Endothelial cell of umbilical vein (primary cell): ENCODE results near the gene CELF2. TPM values are rescaled to one million over a fixed set of nuclear protein-coding genes. Genes with fewer than 3 reads are reported as not detected.
A peak's percentile ranks its signal among the peaks of the same experiment; 100 is the strongest.

Experiments used
- BruUV-seq: library from RNA; stranded (reverse); fragments of 400-500 nt; replicated peaks from 2 replicates; lab custom pipeline; 2021; lab: Mats Ljungman, UMichigan
- CTCF ChIA-PET: fragments of 300-600, 350-600 bp; sonication (Branson Sonifier 250); formaldehyde crosslinking; loops from one replicate; lab custom pipeline; 2021; ENCODE audit warnings: antibody characterized with exemption, inconsistent platforms; lab: Charles Lee
- POLR2A ChIA-PET: fragments of 300-600, 350-600 bp; sonication (Branson Sonifier 250); formaldehyde crosslinking; loops from one replicate; lab custom pipeline; 2021; ENCODE audit warnings: antibody characterized with exemption, inconsistent platforms; lab: Charles Lee
- DNase-seq: peaks from one replicate; pipeline ENCODE4 v3.0.0-alpha.2; 2011; ENCODE audit warnings: low read depth, low spot score
- FAIRE-seq: peaks from 2 replicates; lab custom pipeline; 2011; peaks lifted over from hg19 to GRCh38; lab: Jason Lieb, UNC
- H2AFZ ChIP-seq: 2 replicates; pipeline ENCODE4 v1.6.0; 2012; ENCODE audit warnings: low read depth, low read length, control low read depth, inconsistent platforms
- H3K27ac ChIP-seq: 2 replicates; pipeline ENCODE4 v1.5.1; 2011; ENCODE audit warnings: low read depth, mild to moderate bottlenecking, control low read depth, low read length, moderate library complexity; ENCODE audit not compliant: insufficient read depth
- H3K27me3 ChIP-seq, 2 experiments: 2 replicates each; pipeline versions ENCODE4 v1.6.0 to v1.6.1; 2011; ENCODE audit warnings: low read length in 2 of 2, mixed read lengths in 1 of 2; ENCODE audit not compliant: control insufficient read depth in 2 of 2, insufficient read depth in 2 of 2
- H3K36me3 ChIP-seq, 2 experiments: 2 replicates in 1 of 2; 3 replicates in 1 of 2; pipeline ENCODE4 v1.5.1; 2011; ENCODE audit warnings: low read length in 2 of 2, mild to moderate bottlenecking in 1 of 2, moderate library complexity in 1 of 2; ENCODE audit not compliant: control insufficient read depth in 2 of 2, insufficient read depth in 2 of 2; ENCODE audit errors: extremely low read depth in 1 of 2
- H3K4me1 ChIP-seq: 3 replicates; pipeline ENCODE4 v1.5.1; 2011; ENCODE audit warnings: mild to moderate bottlenecking, low read length; ENCODE audit not compliant: control insufficient read depth, insufficient read depth; ENCODE audit errors: extremely low read depth
- H3K4me2 ChIP-seq: 2 replicates; pipeline ENCODE4 v1.6.1; 2011; ENCODE audit warnings: low read length, control low read depth, mixed read lengths; ENCODE audit not compliant: insufficient read depth
- H3K4me3 ChIP-seq, 3 experiments: fragments of 200-600 bp in 1 of 3; sonication (generic), shearing (Covaris generic) in 1 of 3; replicated peaks in 1 of 3; 2 replicates each; pipeline ENCODE4 v1.5.1; 2011 to 2016; ENCODE audit warnings: control low read depth in 3 of 3, low read length in 3 of 3, mild to moderate bottlenecking in 2 of 3, inconsistent platforms in 1 of 3, low read depth in 1 of 3, moderate library complexity in 1 of 3; ENCODE audit not compliant: insufficient read depth in 1 of 3
- H3K79me2 ChIP-seq: 2 replicates; pipeline ENCODE4 v1.6.0; 2012; ENCODE audit warnings: low read length, inconsistent platforms; ENCODE audit not compliant: control insufficient read depth, insufficient read depth
- H3K9ac ChIP-seq: replicated peaks from 2 replicates; pipeline ENCODE3; 2011; ENCODE audit warnings: low read length, control low read depth; ENCODE audit not compliant: insufficient read depth; ENCODE audit errors: extremely low read depth
- H3K9me1 ChIP-seq: replicated peaks from 3 replicates; pipeline ENCODE4 v1.6.0; 2011; ENCODE audit warnings: mild to moderate bottlenecking, low read length; ENCODE audit not compliant: control insufficient read depth, insufficient read depth; ENCODE audit errors: extremely low read depth
- H3K9me3 ChIP-seq: replicated peaks from 2 replicates; pipeline ENCODE4 v1.5.1; 2012; ENCODE audit warnings: low read length, inconsistent platforms; ENCODE audit not compliant: control insufficient read depth, insufficient read depth
- H4K20me1 ChIP-seq: replicated peaks from 2 replicates; pipeline ENCODE3; 2011; ENCODE audit warnings: mild to moderate bottlenecking, low read length; ENCODE audit not compliant: control insufficient read depth, insufficient read depth; ENCODE audit errors: extremely low read depth
- EZH2 ChIP-seq: IDR thresholded peaks from 2 replicates; pipeline ENCODE4 v1.6.1; 2012; ENCODE audit warnings: borderline replicate concordance, low read depth, mild to moderate bottlenecking, moderate library complexity, low read length, inconsistent platforms; ENCODE audit not compliant: severe bottlenecking
- FOS ChIP-seq: IDR thresholded peaks from 2 replicates; pipeline ENCODE4 v1.6.1; 2011; ENCODE audit warnings: mild to moderate bottlenecking, low read length, moderate library complexity, borderline replicate concordance; ENCODE audit not compliant: insufficient read depth
- GATA2 ChIP-seq: IDR thresholded peaks from 2 replicates; pipeline ENCODE4 v1.7.0; 2011; ENCODE audit warnings: low read depth, mild to moderate bottlenecking, moderate library complexity, mixed read lengths, low read length; ENCODE audit not compliant: insufficient read length, insufficient read depth
- JUN ChIP-seq: IDR thresholded peaks from 2 replicates; pipeline ENCODE4 v1.6.1; 2011; ENCODE audit warnings: borderline replicate concordance, low read depth; ENCODE audit not compliant: insufficient read length, insufficient read depth
- MYC ChIP-seq: IDR thresholded peaks from one replicate; pipeline ENCODE4 v1.6.1; 2011; ENCODE audit warnings: mild to moderate bottlenecking, low read depth, low read length
- POLR2A ChIP-seq: IDR thresholded peaks from 2 replicates; pipeline ENCODE4 v1.6.1; 2012; ENCODE audit warnings: low read depth, mild to moderate bottlenecking, control low read depth, low read length
- POLR2AphosphoS5 ChIP-seq: IDR thresholded peaks from 2 replicates; pipeline ENCODE4 v1.6.1; 2012; ENCODE audit warnings: low read depth, mild to moderate bottlenecking, control low read depth, low read length, moderate library complexity; ENCODE audit not compliant: insufficient read depth
- dilution Hi-C: fragments of 300-500 bp; cut with MboI; formaldehyde crosslinking; loops from one replicate; pipeline ENCODE4 v1.15.0; 2019; ENCODE audit warnings: low sequenced_read_pairs; ENCODE audit not compliant: extremely low pct_ligation_motif_present
- intact Hi-C: fragments of 100-400 bp; cut with micrococcal nuclease; formaldehyde crosslinking; loops from one replicate; pipeline ENCODE4 v1.10.0; 2022
- polyA plus RNA-seq, 4 experiments: library from polyadenylated mRNA; depleted of rRNA in 3 of 4; stranded (reverse) in 3 of 4; unstranded in 1 of 4; fragments of >200 nt; gene quantifications; 2 replicates each; pipeline versions ENCODE4 v1.2.1 to v1.2.3, GENCODE V29; 2011 to 2012; ENCODE audit warnings: missing spikeins in 1 of 4
- total RNA-seq: library from RNA; stranded (reverse); gene quantifications from 2 replicates; pipeline ENCODE4 v1.2.3, GENCODE V29; 2021
- TF ChIP-seq, protein P1 (sequence below), 2 donors: IDR thresholded peaks; 1 replicate in 1 of 2; 2 replicates in 1 of 2; pipeline ENCODE4 v1.5.1; 2011; ENCODE audit warnings: low read length in 2 of 2, mild to moderate bottlenecking in 2 of 2, moderate library complexity in 2 of 2, control low read depth in 1 of 2, inconsistent platforms in 1 of 2, low read depth in 1 of 2; ENCODE audit not compliant: insufficient read depth in 1 of 2; ENCODE audit errors: extremely low read depth in 1 of 2
- TF ChIP-seq, protein P2 (sequence below): IDR thresholded peaks from 2 replicates; pipeline ENCODE4 v1.6.1; 2011; ENCODE audit not compliant: insufficient read depth, insufficient read length

CELF2 gene
- total and polyA plus RNA-seq, 2 donors (not counting 3 experiments of a cell fraction or from before 2014, with no cell fraction given) = 21.6 to 42.6 TPM

DNA sequence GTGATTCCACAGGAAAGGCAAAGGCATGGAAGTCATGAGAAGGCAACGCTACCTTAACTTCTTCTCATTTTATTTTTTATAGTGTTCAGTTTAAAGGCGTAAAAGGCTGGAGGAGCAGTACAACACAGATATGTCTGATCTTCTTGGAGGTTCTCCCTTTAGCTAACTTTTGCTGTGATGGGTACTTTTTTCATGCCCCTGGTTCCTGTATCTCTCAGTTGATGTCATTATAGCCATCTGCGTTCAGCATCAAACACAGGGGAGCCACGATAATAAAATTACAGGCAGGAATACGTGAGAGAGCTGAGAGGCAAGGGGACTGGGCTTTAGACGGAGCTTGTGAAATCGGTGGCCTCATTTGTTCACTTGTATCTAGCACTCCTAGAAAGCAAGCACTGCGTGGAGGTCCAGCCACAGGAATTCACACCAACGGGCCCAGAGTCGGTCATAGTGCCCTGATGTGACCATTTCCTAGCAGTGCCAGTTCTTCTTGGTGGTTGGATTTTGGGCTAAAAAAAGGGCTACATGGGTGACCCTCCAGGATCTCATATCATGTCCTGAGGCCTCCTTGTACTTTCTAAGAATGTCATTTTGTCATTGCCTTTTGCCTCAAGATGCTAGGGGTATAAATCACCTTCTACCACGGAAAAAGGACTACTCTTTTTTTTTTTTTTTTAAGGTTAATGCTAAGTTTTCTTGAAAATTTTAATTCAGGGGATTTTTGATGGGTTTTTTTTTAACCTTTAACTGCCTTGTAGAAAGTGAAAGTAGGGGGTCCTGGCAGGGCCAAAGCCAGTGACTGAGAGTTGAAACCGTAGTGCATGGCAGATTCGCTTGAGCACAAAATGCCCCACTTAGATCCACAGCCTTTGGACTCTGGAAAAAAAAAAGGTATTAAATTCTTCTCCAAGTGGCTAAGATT is 191.5 kb downstream of the CELF2 start:
- TF ChIP-seq, protein P1, sequence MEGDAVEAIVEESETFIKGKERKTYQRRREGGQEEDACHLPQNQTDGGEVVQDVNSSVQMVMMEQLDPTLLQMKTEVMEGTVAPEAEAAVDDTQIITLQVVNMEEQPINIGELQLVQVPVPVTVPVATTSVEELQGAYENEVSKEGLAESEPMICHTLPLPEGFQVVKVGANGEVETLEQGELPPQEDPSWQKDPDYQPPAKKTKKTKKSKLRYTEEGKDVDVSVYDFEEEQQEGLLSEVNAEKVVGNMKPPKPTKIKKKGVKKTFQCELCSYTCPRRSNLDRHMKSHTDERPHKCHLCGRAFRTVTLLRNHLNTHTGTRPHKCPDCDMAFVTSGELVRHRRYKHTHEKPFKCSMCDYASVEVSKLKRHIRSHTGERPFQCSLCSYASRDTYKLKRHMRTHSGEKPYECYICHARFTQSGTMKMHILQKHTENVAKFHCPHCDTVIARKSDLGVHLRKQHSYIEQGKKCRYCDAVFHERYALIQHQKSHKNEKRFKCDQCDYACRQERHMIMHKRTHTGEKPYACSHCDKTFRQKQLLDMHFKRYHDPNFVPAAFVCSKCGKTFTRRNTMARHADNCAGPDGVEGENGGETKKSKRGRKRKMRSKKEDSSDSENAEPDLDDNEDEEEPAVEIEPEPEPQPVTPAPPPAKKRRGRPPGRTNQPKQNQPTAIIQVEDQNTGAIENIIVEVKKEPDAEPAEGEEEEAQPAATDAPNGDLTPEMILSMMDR (IDR thresholded peaks at IDR 0.05; ENCODE audit: extremely low read depth in 1 of 2, insufficient read depth in 1 of 2, low read depth in 1 of 2, low read length in 2 of 2) = no peak
- TF ChIP-seq, protein P2, sequence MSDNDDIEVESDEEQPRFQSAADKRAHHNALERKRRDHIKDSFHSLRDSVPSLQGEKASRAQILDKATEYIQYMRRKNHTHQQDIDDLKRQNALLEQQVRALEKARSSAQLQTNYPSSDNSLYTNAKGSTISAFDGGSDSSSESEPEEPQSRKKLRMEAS = no peak
- no peak for TF ChIP-seq JUN
- TF ChIP-seq POLR2AphosphoS5 = no peak
- no peak for TF ChIP-seq MYC
- TF ChIP-seq POLR2A = no peak
- TF ChIP-seq GATA2 = no peak
- no peak for TF ChIP-seq FOS
- TF ChIP-seq EZH2 = no peak
- dilution Hi-C loops = no loop called here
- no peaks in the 10 kb centered on the region for H3K9me3 ChIP-seq
- FAIRE-seq = no peak
- H3K4me2 ChIP-seq = peak overlapping the region; percentile 57
- H3K27ac ChIP-seq = peak overlapping the region; percentile 71
- no peak overlapping the region for H2AFZ ChIP-seq
- H3K36me3 ChIP-seq = no peaks in the 10 kb centered on the region
- no peaks in the 10 kb centered on the region for H4K20me1 ChIP-seq
- H3K4me1 ChIP-seq = peaks cover 36% of the 10 kb centered on the region
- intact Hi-C loops = no loop called here
- ChIA-PET POLR2A (no interaction called here), CTCF (interaction anchor here (0.8 to 2.4 kb wide), 5 partner anchors 61 to 1866 kb away, joined by 3 to 8 read pairs (median 7); no protein-coding TSS in a partner anchor)
- H3K79me2 ChIP-seq = no peaks in the 10 kb centered on the region
- peak; percentile 6 for DNase-seq
- no peaks in the 10 kb centered on the region for H3K9me1 ChIP-seq
- no peak overlapping the region for H3K4me3 ChIP-seq
- no peak overlapping the region for H3K9ac ChIP-seq
- BruUV-seq = no TSS peak
- H3K27me3 ChIP-seq = no peaks in the 10 kb centered on the region
